ENCODE measurements around the gene KLC4. TPM values are rescaled to one million over a fixed set of nuclear protein-coding genes. Genes with fewer than 3 reads are reported as not detected.

KLC4 gene
- total and polyA plus RNA-seq, 9 of the 15 experiments (the other 6 are each of a cell fraction or from before 2014, with no cell fraction given): 1.7 to 16.2 (median 7.7) TPM

DNA sequence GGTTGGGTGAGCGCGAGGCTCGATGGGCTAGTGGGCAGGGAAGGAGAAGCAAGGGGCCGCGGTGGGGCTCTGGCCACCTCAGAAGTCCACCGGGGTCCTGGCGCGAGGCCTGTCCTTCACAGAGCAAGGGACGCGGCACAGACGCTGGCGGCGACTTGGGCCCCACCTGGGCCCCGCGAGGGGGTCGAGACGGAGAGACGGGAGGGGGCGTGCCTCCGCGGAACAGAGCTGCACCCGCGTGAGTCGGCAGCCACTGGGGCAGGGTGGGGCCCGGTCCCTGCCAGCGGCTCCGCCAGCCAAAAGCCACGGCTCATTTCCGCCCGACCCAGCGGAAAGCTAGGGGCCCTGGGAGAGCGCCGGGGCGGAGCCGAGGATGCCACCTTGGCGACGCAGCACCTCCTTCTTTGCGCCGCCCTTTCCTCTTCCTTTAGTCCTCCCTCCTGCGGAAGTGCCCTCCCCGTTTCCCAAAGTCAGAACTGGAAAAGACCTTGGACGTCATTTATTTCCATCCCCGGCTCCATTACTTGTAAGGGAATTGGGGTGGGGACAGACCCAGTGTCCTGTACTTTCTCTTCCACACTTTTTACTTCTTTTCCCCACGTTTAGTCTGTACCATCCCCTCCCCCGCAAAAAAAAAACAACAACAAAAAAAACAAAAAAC lies 5.8 kb upstream of the KLC4 start, which contains the start of gene CUL7 (continued):
- TF ChIP-seq NCOA1 (IDR thresholded peaks at IDR 0.05; ENCODE audit: low read depth): no peak; the same call in 1 of the 2 replicates
- peak; percentile 67 for TF ChIP-seq NFIC (IDR thresholded peaks at IDR 0.05)
- TF ChIP-seq, protein P1, sequence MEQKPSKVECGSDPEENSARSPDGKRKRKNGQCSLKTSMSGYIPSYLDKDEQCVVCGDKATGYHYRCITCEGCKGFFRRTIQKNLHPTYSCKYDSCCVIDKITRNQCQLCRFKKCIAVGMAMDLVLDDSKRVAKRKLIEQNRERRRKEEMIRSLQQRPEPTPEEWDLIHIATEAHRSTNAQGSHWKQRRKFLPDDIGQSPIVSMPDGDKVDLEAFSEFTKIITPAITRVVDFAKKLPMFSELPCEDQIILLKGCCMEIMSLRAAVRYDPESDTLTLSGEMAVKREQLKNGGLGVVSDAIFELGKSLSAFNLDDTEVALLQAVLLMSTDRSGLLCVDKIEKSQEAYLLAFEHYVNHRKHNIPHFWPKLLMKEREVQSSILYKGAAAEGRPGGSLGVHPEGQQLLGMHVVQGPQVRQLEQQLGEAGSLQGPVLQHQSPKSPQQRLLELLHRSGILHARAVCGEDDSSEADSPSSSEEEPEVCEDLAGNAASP (IDR thresholded peaks at IDR 0.05): no peak
- TF ChIP-seq C11orf30 (IDR thresholded peaks at IDR 0.05; ENCODE audit: low read depth): peak; percentile 70; the same call in 1 of the 2 replicates
- TF ChIP-seq, protein P2, sequence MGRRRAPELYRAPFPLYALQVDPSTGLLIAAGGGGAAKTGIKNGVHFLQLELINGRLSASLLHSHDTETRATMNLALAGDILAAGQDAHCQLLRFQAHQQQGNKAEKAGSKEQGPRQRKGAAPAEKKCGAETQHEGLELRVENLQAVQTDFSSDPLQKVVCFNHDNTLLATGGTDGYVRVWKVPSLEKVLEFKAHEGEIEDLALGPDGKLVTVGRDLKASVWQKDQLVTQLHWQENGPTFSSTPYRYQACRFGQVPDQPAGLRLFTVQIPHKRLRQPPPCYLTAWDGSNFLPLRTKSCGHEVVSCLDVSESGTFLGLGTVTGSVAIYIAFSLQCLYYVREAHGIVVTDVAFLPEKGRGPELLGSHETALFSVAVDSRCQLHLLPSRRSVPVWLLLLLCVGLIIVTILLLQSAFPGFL (CRISPR knock-in tag; IDR thresholded peaks at IDR 0.05): no peak
- peak; percentile 87; the same call in 1 of the 2 replicates for TF ChIP-seq RHOXF2B (CRISPR knock-in tag; conservative IDR thresholded peaks at IDR 0.05)
- TF ChIP-seq CAMTA2 (CRISPR knock-in tag; conservative IDR thresholded peaks at IDR 0.05): peak; percentile 98
- TF ChIP-seq, protein P3, sequence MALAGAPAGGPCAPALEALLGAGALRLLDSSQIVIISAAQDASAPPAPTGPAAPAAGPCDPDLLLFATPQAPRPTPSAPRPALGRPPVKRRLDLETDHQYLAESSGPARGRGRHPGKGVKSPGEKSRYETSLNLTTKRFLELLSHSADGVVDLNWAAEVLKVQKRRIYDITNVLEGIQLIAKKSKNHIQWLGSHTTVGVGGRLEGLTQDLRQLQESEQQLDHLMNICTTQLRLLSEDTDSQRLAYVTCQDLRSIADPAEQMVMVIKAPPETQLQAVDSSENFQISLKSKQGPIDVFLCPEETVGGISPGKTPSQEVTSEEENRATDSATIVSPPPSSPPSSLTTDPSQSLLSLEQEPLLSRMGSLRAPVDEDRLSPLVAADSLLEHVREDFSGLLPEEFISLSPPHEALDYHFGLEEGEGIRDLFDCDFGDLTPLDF (CRISPR knock-in tag; IDR thresholded peaks at IDR 0.05): no peak
- peak; percentile 75; the same call in 1 of the 2 replicates for TF ChIP-seq ZNF696 (CRISPR knock-in tag; conservative IDR thresholded peaks at IDR 0.05)
- TF ChIP-seq, protein P4, sequence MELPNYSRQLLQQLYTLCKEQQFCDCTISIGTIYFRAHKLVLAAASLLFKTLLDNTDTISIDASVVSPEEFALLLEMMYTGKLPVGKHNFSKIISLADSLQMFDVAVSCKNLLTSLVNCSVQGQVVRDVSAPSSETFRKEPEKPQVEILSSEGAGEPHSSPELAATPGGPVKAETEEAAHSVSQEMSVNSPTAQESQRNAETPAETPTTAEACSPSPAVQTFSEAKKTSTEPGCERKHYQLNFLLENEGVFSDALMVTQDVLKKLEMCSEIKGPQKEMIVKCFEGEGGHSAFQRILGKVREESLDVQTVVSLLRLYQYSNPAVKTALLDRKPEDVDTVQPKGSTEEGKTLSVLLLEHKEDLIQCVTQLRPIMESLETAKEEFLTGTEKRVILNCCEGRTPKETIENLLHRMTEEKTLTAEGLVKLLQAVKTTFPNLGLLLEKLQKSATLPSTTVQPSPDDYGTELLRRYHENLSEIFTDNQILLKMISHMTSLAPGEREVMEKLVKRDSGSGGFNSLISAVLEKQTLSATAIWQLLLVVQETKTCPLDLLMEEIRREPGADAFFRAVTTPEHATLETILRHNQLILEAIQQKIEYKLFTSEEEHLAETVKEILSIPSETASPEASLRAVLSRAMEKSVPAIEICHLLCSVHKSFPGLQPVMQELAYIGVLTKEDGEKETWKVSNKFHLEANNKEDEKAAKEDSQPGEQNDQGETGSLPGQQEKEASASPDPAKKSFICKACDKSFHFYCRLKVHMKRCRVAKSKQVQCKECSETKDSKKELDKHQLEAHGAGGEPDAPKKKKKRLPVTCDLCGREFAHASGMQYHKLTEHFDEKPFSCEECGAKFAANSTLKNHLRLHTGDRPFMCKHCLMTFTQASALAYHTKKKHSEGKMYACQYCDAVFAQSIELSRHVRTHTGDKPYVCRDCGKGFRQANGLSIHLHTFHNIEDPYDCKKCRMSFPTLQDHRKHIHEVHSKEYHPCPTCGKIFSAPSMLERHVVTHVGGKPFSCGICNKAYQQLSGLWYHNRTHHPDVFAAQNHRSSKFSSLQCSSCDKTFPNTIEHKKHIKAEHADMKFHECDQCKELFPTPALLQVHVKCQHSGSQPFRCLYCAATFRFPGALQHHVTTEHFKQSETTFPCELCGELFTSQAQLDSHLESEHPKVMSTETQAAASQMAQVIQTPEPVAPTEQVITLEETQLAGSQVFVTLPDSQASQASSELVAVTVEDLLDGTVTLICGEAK (IDR thresholded peaks at IDR 0.05): peak; percentile 94
- TF ChIP-seq, protein P4 (CRISPR knock-in tag; IDR thresholded peaks at IDR 0.05): no peak
